Measurements from ENCODE around the gene SELENON.
"Not testable (repeated sequence)": the region's sequence is repeated elsewhere in the genome, so short reads cannot be mapped to it uniquely, and the experiment has no call there.

SELENON gene

GRCh38 chr1:25820247-25821111 is 20.5 kb downstream of the SELENON start:
- DNase-seq (ENCODE audit: extremely low spot score, insufficient read length, low read depth), result peak; percentile 80

GRCh38 chr1:25821112-25821476 is 21.1 kb downstream of the SELENON start:
- FAIRE-seq (no peak), DNase-seq (ENCODE audit: extremely low spot score, insufficient read length, low read depth) (no peak)

More at GRCh38 chr1:25820247-25821111, 20.5 kb downstream of the SELENON start:
- FAIRE-seq, result peak; percentile 90

GRCh38 chr1:25821630-25822091 is 21.7 kb downstream of the SELENON start:
- FAIRE-seq (no peak), DNase-seq (ENCODE audit: extremely low spot score, insufficient read length, low read depth) (no peak)

GRCh38 chr1:25825605-25826004 is 25.6 kb downstream of the SELENON start:
- no peak for FAIRE-seq
- DNase-seq (ENCODE audit: extremely low spot score, insufficient read length, low read depth), result no peak

GRCh38 chr1:25826571-25826970 is 26.6 kb downstream of the SELENON start:
- FAIRE-seq, result no peak

GRCh38 chr1:25828491-25828890 is 28.5 kb downstream of the SELENON start:
- DNase-seq (ENCODE audit: extremely low spot score, insufficient read length, low read depth) (no peak), FAIRE-seq (no peak)

More at GRCh38 chr1:25826571-25826970, 26.6 kb downstream of the SELENON start:
- no peak for DNase-seq (ENCODE audit: extremely low spot score, insufficient read length, low read depth)

- DNase-seq (ENCODE audit: extremely low spot score, insufficient read length, low read depth), result no peak
- no peak for FAIRE-seq
These were observed 29.1 kb downstream of the SELENON start for GRCh38 chr1:25829046-25829445.

- no peak for DNase-seq (ENCODE audit: extremely low spot score, insufficient read length, low read depth)
- no peak for FAIRE-seq
These were observed 31.7 kb downstream of the SELENON start for GRCh38 chr1:25831569-25832196.

- DNase-seq (ENCODE audit: extremely low spot score, insufficient read length, low read depth), result no peak
- no peak for FAIRE-seq
These were observed 32.5 kb downstream of the SELENON start for GRCh38 chr1:25832336-25833037.

GRCh38 chr1:25833158-25833557 is 33.2 kb downstream of the SELENON start:
- FAIRE-seq, result no peak

GRCh38 chr1:25834894-25835293 is 34.9 kb downstream of the SELENON start:
- FAIRE-seq, result no peak
- no peak for DNase-seq (ENCODE audit: extremely low spot score, insufficient read length, low read depth)

More at GRCh38 chr1:25833158-25833557, 33.2 kb downstream of the SELENON start:
- no peak for DNase-seq (ENCODE audit: extremely low spot score, insufficient read length, low read depth)

GRCh38 chr1:25836695-25837094 is 36.7 kb downstream of the SELENON start:
- FAIRE-seq (no peak), DNase-seq (ENCODE audit: extremely low spot score, insufficient read length, low read depth) (no peak)

GRCh38 chr1:25837262-25837875 is 37.4 kb downstream of the SELENON start:
- DNase-seq (ENCODE audit: extremely low spot score, insufficient read length, low read depth), result no peak

GRCh38 chr1:25839808-25840207 is 39.8 kb downstream of the SELENON start:
- not testable (repeated sequence) for FAIRE-seq; DNase-seq (ENCODE audit: extremely low spot score, insufficient read length, low read depth)

More at GRCh38 chr1:25837262-25837875, 37.4 kb downstream of the SELENON start:
- peak; percentile 50 for FAIRE-seq

GRCh38 chr1:25843483-25843882 is 43.5 kb downstream of the SELENON start:
- FAIRE-seq (no peak), DNase-seq (ENCODE audit: extremely low spot score, insufficient read length, low read depth) (no peak)

- DNase-seq (ENCODE audit: extremely low spot score, insufficient read length, low read depth) (no peak), FAIRE-seq (no peak)
These were observed 44.7 kb downstream of the SELENON start for GRCh38 chr1:25844536-25845337.

GRCh38 chr1:25845664-25846063 is 45.7 kb downstream of the SELENON start:
- DNase-seq (ENCODE audit: extremely low spot score, insufficient read length, low read depth), result no peak
- no peak for FAIRE-seq

GRCh38 chr1:25847929-25848328 is 47.9 kb downstream of the SELENON start:
- DNase-seq (ENCODE audit: extremely low spot score, insufficient read length, low read depth) (no peak), FAIRE-seq (no peak)

- FAIRE-seq, result no peak
- DNase-seq (ENCODE audit: extremely low spot score, insufficient read length, low read depth), result no peak
These were observed 48.5 kb downstream of the SELENON start for GRCh38 chr1:25848531-25848930.
